HCT116 (cell line): ENCODE data around the gene ABCC9. TPM values are rescaled to one million over a fixed set of nuclear protein-coding genes. Genes with fewer than 3 reads are reported as not detected.

Experiments
- ATAC-seq: fragments of 200-7000 bp; cut with Tn5 transposase; 2 replicates; pipeline ENCODE4 v1.9.1; 2020; ENCODE audit warnings: mild to moderate bottlenecking, moderate library complexity
- BruUV-seq: library from RNA; stranded (reverse); fragments of 400-500 nt; replicated peaks from 2 replicates; lab custom pipeline; 2021; lab: Mats Ljungman, UMichigan
- CTCF ChIA-PET: fragments of 300-600 bp; sonication (Branson Sonifier 250); formaldehyde crosslinking; loops from one replicate; lab custom pipeline; 2021; ENCODE audit warnings: antibody characterized with exemption; lab: Charles Lee
- POLR2A ChIA-PET: fragments of 300-600, 350-600 bp; sonication (Branson Sonifier 250); formaldehyde crosslinking; loops from one replicate; lab custom pipeline; 2021; ENCODE audit warnings: antibody characterized with exemption; lab: Charles Lee
- RAD21 ChIA-PET, 2 experiments: fragments of 300-600 bp; sonication (Branson Sonifier 250); formaldehyde crosslinking; loops; one replicate each; lab custom pipeline; 2023; ENCODE audit warnings: low total read pairs in 2 of 2; ENCODE audit not compliant: uncharacterized antibody in 2 of 2, unreplicated experiment in 2 of 2, low non-redundant PET in 1 of 2; lab: Charles Lee
- DNase-seq: peaks from one replicate; pipeline ENCODE4 v3.0.0-alpha.2; 2010; ENCODE audit warnings: low read depth, low spot score
- H2AFZ ChIP-seq: fragments of 200-600 bp; shearing (Covaris generic), sonication (generic); 2 replicates; pipeline ENCODE4 v1.6.1; 2017; ENCODE audit warnings: low read depth, mixed run types, mixed read lengths, antibody characterized with exemption, low read length; ENCODE audit not compliant: poor library complexity, severe bottlenecking
- H3K27ac ChIP-seq: 2 replicates; pipeline ENCODE4 v1.5.1; 2012; ENCODE audit warnings: low read depth, low read length
- H3K27me3 ChIP-seq: fragments of 200-600 bp; sonication (generic); 2 replicates; pipeline ENCODE4 v1.6.1; 2016; ENCODE audit warnings: mixed run types, low read length, mixed read lengths; ENCODE audit not compliant: insufficient read depth
- H3K36me3 ChIP-seq, 2 experiments: fragments of 200-500 bp in 1 of 2; fragments of 200-600 bp in 1 of 2; sonication (Bioruptor generic) in 1 of 2; sonication (generic) in 1 of 2; 2 replicates each; pipeline versions ENCODE4 v1.5.1 to v1.6.1; 2014 to 2016; ENCODE audit warnings: low read length in 2 of 2, inconsistent platforms in 1 of 2, mixed read lengths in 1 of 2, mixed run types in 1 of 2; ENCODE audit not compliant: insufficient read depth in 2 of 2, control insufficient read depth in 1 of 2
- H3K4me1 ChIP-seq, 2 experiments: fragments of 200-600 bp in 1 of 2; sonication (generic) in 1 of 2; 2 replicates each; pipeline versions ENCODE4 v1.5.1 to v1.6.1; 2012 to 2017; ENCODE audit warnings: low read length in 2 of 2, inconsistent platforms in 1 of 2, mild to moderate bottlenecking in 1 of 2, mixed read lengths in 1 of 2, mixed run types in 1 of 2, moderate library complexity in 1 of 2; ENCODE audit not compliant: insufficient read depth in 2 of 2, control insufficient read depth in 1 of 2
- H3K4me2 ChIP-seq: fragments of 200-600 bp; sonication (generic); 2 replicates; pipeline ENCODE4 v1.6.1; 2017; ENCODE audit warnings: mixed run types, low read length, mixed read lengths
- H3K4me3 ChIP-seq, 2 experiments: fragments of 200-600 bp in 1 of 2; sonication (generic) in 1 of 2; replicated peaks in 1 of 2; 2 replicates each; pipeline ENCODE4 v1.5.1; 2011 to 2016; ENCODE audit warnings: low read length in 2 of 2, control low read depth in 1 of 2, low read depth in 1 of 2, mild to moderate bottlenecking in 1 of 2, mixed read lengths in 1 of 2, mixed run types in 1 of 2
- H3K79me2 ChIP-seq: fragments of 200-600 bp; sonication (generic); 2 replicates; pipeline ENCODE4 v1.6.1; 2017; ENCODE audit warnings: mild to moderate bottlenecking, mixed run types, low read length, moderate library complexity, mixed read lengths; ENCODE audit not compliant: insufficient read depth
- H3K9ac ChIP-seq: fragments of 200-600 bp; sonication (generic); 2 replicates; pipeline ENCODE4 v1.6.1; 2016; ENCODE audit warnings: low read length, mixed read lengths
- H3K9me2 ChIP-seq: fragments of 200-600 bp; sonication (generic), shearing (Covaris generic); 2 replicates; pipeline ENCODE4 v1.6.1; 2017; ENCODE audit warnings: mixed run types, mild to moderate bottlenecking, moderate library complexity; ENCODE audit not compliant: insufficient read depth
- H3K9me3 ChIP-seq, 2 experiments: fragments of 200-500 bp in 1 of 2; fragments of 200-600 bp in 1 of 2; sonication (Bioruptor generic) in 1 of 2; sonication (generic) in 1 of 2; 2 replicates each; pipeline ENCODE4 v1.6.1; 2014 to 2017; ENCODE audit warnings: low read length in 2 of 2, mixed read lengths in 2 of 2, inconsistent platforms in 1 of 2, low read depth in 1 of 2, mild to moderate bottlenecking in 1 of 2, mixed run types in 1 of 2, moderate library complexity in 1 of 2; ENCODE audit not compliant: control insufficient read depth in 1 of 2, insufficient read depth in 1 of 2
- H4K20me1 ChIP-seq: fragments of 200-600 bp; sonication (generic), shearing (Covaris generic); 2 replicates; pipeline ENCODE4 v1.6.1; 2017; ENCODE audit warnings: mixed run types, mild to moderate bottlenecking, moderate library complexity; ENCODE audit not compliant: insufficient read depth
- ATF3 ChIP-seq: IDR thresholded peaks from 2 replicates; pipeline ENCODE4 v1.6.1; 2012
- CBX3 ChIP-seq: IDR thresholded peaks from 2 replicates; pipeline ENCODE4 v1.6.1; 2012; ENCODE audit warnings: low read depth
- CTCF ChIP-seq, 3 experiments: fragments of 200-600 bp in 1 of 3; sonication (generic) in 1 of 3; IDR thresholded peaks in 2 of 3; conservative IDR thresholded peaks in 1 of 3; 2 replicates each; pipeline ENCODE4 v1.5.1; 2012 to 2017; ENCODE audit warnings: low read depth in 2 of 3, low read length in 2 of 3, antibody characterized with exemption in 1 of 3, borderline replicate concordance in 1 of 3, control low read depth in 1 of 3, mild to moderate bottlenecking in 1 of 3, mixed read lengths in 1 of 3, mixed run types in 1 of 3, moderate library complexity in 1 of 3; ENCODE audit not compliant: insufficient read depth in 1 of 3
- ELF1 ChIP-seq: IDR thresholded peaks from 2 replicates; pipeline ENCODE4 v1.6.1; 2012; ENCODE audit warnings: low read depth, borderline replicate concordance
- EZH2 ChIP-seq: fragments of 200-600 bp; sonication (generic); IDR thresholded peaks from 2 replicates; pipeline ENCODE4 v1.6.1; 2017; ENCODE audit warnings: antibody characterized with exemption, mixed run types
- EZH2phosphoT487 ChIP-seq: fragments of 200-600 bp; IDR thresholded peaks from 2 replicates; pipeline ENCODE4 v1.6.1; 2018; ENCODE audit warnings: antibody characterized with exemption, borderline replicate concordance
- FOSL1 ChIP-seq: IDR thresholded peaks from 2 replicates; pipeline ENCODE4 v1.6.1; 2012; ENCODE audit warnings: low read depth
- MAX ChIP-seq: IDR thresholded peaks from 2 replicates; pipeline ENCODE4 v1.6.1; 2012
- POLR2A ChIP-seq: IDR thresholded peaks from 2 replicates; pipeline ENCODE4 v1.7.0; 2011; ENCODE audit warnings: borderline replicate concordance; ENCODE audit not compliant: insufficient read depth, insufficient read length; ENCODE audit errors: extremely low read depth
- POLR2AphosphoS5 ChIP-seq: IDR thresholded peaks from 2 replicates; pipeline ENCODE4 v1.6.1; 2011; ENCODE audit warnings: mild to moderate bottlenecking, low read depth, low read length, moderate library complexity
- RAD21 ChIP-seq: IDR thresholded peaks from 2 replicates; pipeline ENCODE4 v1.6.1; 2012; ENCODE audit warnings: low read depth, mild to moderate bottlenecking
- REST ChIP-seq: IDR thresholded peaks from 2 replicates; pipeline ENCODE4 v1.6.1; 2012; ENCODE audit warnings: low read depth
- SIN3A ChIP-seq: IDR thresholded peaks from 2 replicates; pipeline ENCODE4 v1.6.1; 2012; ENCODE audit warnings: low read depth
- SP1 ChIP-seq: IDR thresholded peaks from 2 replicates; pipeline ENCODE4 v1.6.1; 2012; ENCODE audit warnings: low read depth
- YY1 ChIP-seq: IDR thresholded peaks from 2 replicates; pipeline ENCODE4 v1.6.1; 2011; ENCODE audit warnings: low read length, low read depth, moderate library complexity, mild to moderate bottlenecking; ENCODE audit not compliant: insufficient replicate concordance; ENCODE audit errors: extremely low read depth
- ZFX ChIP-seq: fragments of 450-650 bp; IDR thresholded peaks from 2 replicates; pipeline ENCODE4 v1.6.1; 2017
- ZNF274 ChIP-seq: fragments of 200-500 bp; sonication (Bioruptor generic); IDR thresholded peaks from 2 replicates; pipeline ENCODE4 v1.6.1; 2014; ENCODE audit warnings: mild to moderate bottlenecking, low read depth, low read length, inconsistent platforms
- intact Hi-C: fragments of 100-400 bp; cut with micrococcal nuclease; formaldehyde crosslinking; loops from 2 replicates; pipeline ENCODE4 v1.10.0; 2022
- total RNA-seq: library from RNA; stranded (reverse); gene quantifications from one replicate; pipeline ENCODE4 v1.2.1, GENCODE V29; 2021; ENCODE audit not compliant: unreplicated experiment
- TF ChIP-seq, protein P1 (sequence below): IDR thresholded peaks from 2 replicates; pipeline ENCODE4 v1.6.1; 2011; ENCODE audit warnings: mild to moderate bottlenecking, low read length, moderate library complexity; ENCODE audit not compliant: insufficient replicate concordance; ENCODE audit errors: extremely low read depth

Gene ABCC9
- total RNA-seq, 1 experiment from 2014 or later = 0.05 TPM

- Histone ChIP-seq H3K9me2 (no peaks in the 10 kb centered on the region), H4K20me1 (no peaks in the 10 kb centered on the region), H3K9me3 (no peaks in the 10 kb centered on the region), H3K27me3 (no peaks in the 10 kb centered on the region), H3K4me1 (no peaks in the 10 kb centered on the region), H3K36me3 (no peaks in the 10 kb centered on the region), H3K4me3 (no peak overlapping the region), H3K79me2 (no peaks in the 10 kb centered on the region), H3K27ac (no peak overlapping the region), H2AFZ (no peak overlapping the region), H3K9ac (no peak overlapping the region)
- no peak for DNase-seq
- ChIA-PET RAD21 (no interaction called here), POLR2A (no interaction called here), CTCF (no interaction called here)
- ATAC-seq = no peak
- no TSS peak for BruUV-seq
- TF ChIP-seq EZH2 (no peak), ZFX (no peak), MAX (no peak), REST (no peak), ELF1 (no peak), YY1 (no peak), FOSL1 (no peak), POLR2AphosphoS5 (no peak), SIN3A (no peak), SP1 (no peak), ZNF274 (no peak), CTCF (IDR thresholded peaks at IDR 0.05 in 2 of 3, conservative IDR thresholded peaks at IDR 0.05 in 1 of 3; ENCODE audit: borderline replicate concordance in 1 of 3, insufficient read depth in 1 of 3, low read depth in 2 of 3, low read length in 2 of 3) (no peak), POLR2A (no peak), CBX3 (no peak), RAD21 (no peak), ATF3 (no peak), EZH2phosphoT487 (no peak)
- TF ChIP-seq, protein P1, sequence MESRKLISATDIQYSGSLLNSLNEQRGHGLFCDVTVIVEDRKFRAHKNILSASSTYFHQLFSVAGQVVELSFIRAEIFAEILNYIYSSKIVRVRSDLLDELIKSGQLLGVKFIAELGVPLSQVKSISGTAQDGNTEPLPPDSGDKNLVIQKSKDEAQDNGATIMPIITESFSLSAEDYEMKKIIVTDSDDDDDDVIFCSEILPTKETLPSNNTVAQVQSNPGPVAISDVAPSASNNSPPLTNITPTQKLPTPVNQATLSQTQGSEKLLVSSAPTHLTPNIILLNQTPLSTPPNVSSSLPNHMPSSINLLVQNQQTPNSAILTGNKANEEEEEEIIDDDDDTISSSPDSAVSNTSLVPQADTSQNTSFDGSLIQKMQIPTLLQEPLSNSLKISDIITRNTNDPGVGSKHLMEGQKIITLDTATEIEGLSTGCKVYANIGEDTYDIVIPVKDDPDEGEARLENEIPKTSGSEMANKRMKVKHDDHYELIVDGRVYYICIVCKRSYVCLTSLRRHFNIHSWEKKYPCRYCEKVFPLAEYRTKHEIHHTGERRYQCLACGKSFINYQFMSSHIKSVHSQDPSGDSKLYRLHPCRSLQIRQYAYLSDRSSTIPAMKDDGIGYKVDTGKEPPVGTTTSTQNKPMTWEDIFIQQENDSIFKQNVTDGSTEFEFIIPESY = no peak
- TF ChIP-seq, all 23 proteins: peak for 0
- intact Hi-C loops = no loop called here
- no peak overlapping the region for H3K4me2 ChIP-seq
These were observed 75.4 kb downstream of the ABCC9 start for GRCh38 chr12:21865846-21866245.
